ENCODE data around the gene CYCS. TPM values are rescaled to one million over a fixed set of nuclear protein-coding genes. Genes with fewer than 3 reads are reported as not detected.
"Not testable (repeated sequence)": the region's sequence is repeated elsewhere in the genome, so short reads cannot be mapped to it uniquely, and the experiment has no call there.

CYCS gene
- total and polyA plus RNA-seq, 2 donors: 57.1 to 75.1 TPM

- H3K4me1 ChIP-seq (ENCODE audit: insufficient read depth): no peaks in the 10 kb centered on the region
- H3K27ac ChIP-seq (ENCODE audit: low read depth): no peak overlapping the region
- no peak for DNase-seq (ENCODE audit: extremely low spot score)
- no peaks in the 10 kb centered on the region for H3K36me3 ChIP-seq (ENCODE audit: insufficient read depth)
- 72% methylated on average over 3 of the region's 3 CpGs for WGBS
- H3K4me3 ChIP-seq (ENCODE audit: low read depth, low read length): no peak overlapping the region
Measured at GRCh38 chr7:25105911-25106310, 19.1 kb downstream of the CYCS start.

GRCh38 chr7:25103773-25104172 lies 21.3 kb downstream of the CYCS start:
- Histone ChIP-seq H3K36me3 (ENCODE audit: insufficient read depth) (no peaks in the 10 kb centered on the region), H3K27ac (ENCODE audit: low read depth) (no peak overlapping the region), H3K4me1 (ENCODE audit: insufficient read depth) (no peaks in the 10 kb centered on the region), H3K4me3 (ENCODE audit: low read depth, low read length) (no peak overlapping the region)
- WGBS: 88% methylated on average over 5 of the region's 5 CpGs
- no peak for DNase-seq (ENCODE audit: extremely low spot score)

GRCh38 chr7:25101817-25102216 lies 23.2 kb downstream of the CYCS start:
- no peaks in the 10 kb centered on the region for H3K36me3 ChIP-seq (ENCODE audit: insufficient read depth)
- DNase-seq (ENCODE audit: extremely low spot score): no peak
- no peak overlapping the region for H3K4me3 ChIP-seq (ENCODE audit: low read depth, low read length)
- no peak overlapping the region for H3K27ac ChIP-seq (ENCODE audit: low read depth)
- H3K4me1 ChIP-seq (ENCODE audit: insufficient read depth): no peaks in the 10 kb centered on the region

GRCh38 chr7:25098096-25099046 lies 26.7 kb downstream of the CYCS start:
- H3K36me3 ChIP-seq (ENCODE audit: insufficient read depth): no peaks in the 10 kb centered on the region
- no peak overlapping the region for H3K4me3 ChIP-seq (ENCODE audit: low read depth, low read length)
- no peak for DNase-seq (ENCODE audit: extremely low spot score)
- H3K4me1 ChIP-seq (ENCODE audit: insufficient read depth): no peaks in the 10 kb centered on the region
- 32% methylated on average over 11 of the region's 11 CpGs for WGBS
- H3K27ac ChIP-seq (ENCODE audit: low read depth): no peak overlapping the region

- no peak overlapping the region for H3K27ac ChIP-seq (ENCODE audit: low read depth)
- 51% methylated on average over 5 of the region's 5 CpGs for WGBS
- no peak overlapping the region for H3K4me3 ChIP-seq (ENCODE audit: low read depth, low read length)
- no peaks in the 10 kb centered on the region for H3K36me3 ChIP-seq (ENCODE audit: insufficient read depth)
- no peak for DNase-seq (ENCODE audit: extremely low spot score)
- H3K4me1 ChIP-seq (ENCODE audit: insufficient read depth): no peaks in the 10 kb centered on the region
Measured at GRCh38 chr7:25095516-25096345, 29.3 kb downstream of the CYCS start.

- no peak for DNase-seq (ENCODE audit: extremely low spot score)
- 79% methylated on average over 6 of the region's 6 CpGs for WGBS
Measured at GRCh38 chr7:25093268-25093826, 31.7 kb downstream of the CYCS start.

GRCh38 chr7:25091779-25092178 lies 33.3 kb downstream of the CYCS start:
- no peak overlapping the region for H3K4me3 ChIP-seq (ENCODE audit: low read depth, low read length)
- no peaks in the 10 kb centered on the region for H3K36me3 ChIP-seq (ENCODE audit: insufficient read depth)
- no peak overlapping the region for H3K27ac ChIP-seq (ENCODE audit: low read depth)
- DNase-seq (ENCODE audit: extremely low spot score): no peak
- H3K4me1 ChIP-seq (ENCODE audit: insufficient read depth): no peaks in the 10 kb centered on the region
- 77% methylated on average over 4 of the region's 4 CpGs for WGBS

More at GRCh38 chr7:25093268-25093826, 31.7 kb downstream of the CYCS start:
- H3K4me3 ChIP-seq (ENCODE audit: low read depth, low read length): no peak overlapping the region
- no peak overlapping the region for H3K27ac ChIP-seq (ENCODE audit: low read depth)
- H3K36me3 ChIP-seq (ENCODE audit: insufficient read depth): no peaks in the 10 kb centered on the region
- H3K4me1 ChIP-seq (ENCODE audit: insufficient read depth): no peaks in the 10 kb centered on the region

GRCh38 chr7:25091176-25091575 lies 33.9 kb downstream of the CYCS start:
- H3K36me3 ChIP-seq (ENCODE audit: insufficient read depth): no peaks in the 10 kb centered on the region
- no peak overlapping the region for H3K4me3 ChIP-seq (ENCODE audit: low read depth, low read length)
- no peak for DNase-seq (ENCODE audit: extremely low spot score)
- 54% methylated on average over 1 of the region's 1 CpG for WGBS
- no peak overlapping the region for H3K27ac ChIP-seq (ENCODE audit: low read depth)
- no peaks in the 10 kb centered on the region for H3K4me1 ChIP-seq (ENCODE audit: insufficient read depth)

- Histone ChIP-seq H3K27ac (ENCODE audit: low read depth) (no peak overlapping the region), H3K36me3 (ENCODE audit: insufficient read depth) (no peaks in the 10 kb centered on the region), H3K4me3 (ENCODE audit: low read depth, low read length) (no peak overlapping the region), H3K4me1 (ENCODE audit: insufficient read depth) (no peaks in the 10 kb centered on the region)
- DNase-seq (ENCODE audit: extremely low spot score): no peak
- WGBS: 79% methylated on average over 4 of the region's 4 CpGs
Measured at GRCh38 chr7:25090374-25090773, 34.7 kb downstream of the CYCS start.

- no peaks in the 10 kb centered on the region for H3K36me3 ChIP-seq (ENCODE audit: insufficient read depth)
- WGBS: 90% methylated on average over 2 of the region's 2 CpGs
Measured at GRCh38 chr7:25087855-25088254, 37.2 kb downstream of the CYCS start.

GRCh38 chr7:25084821-25085220 lies 40.2 kb downstream of the CYCS start:
- Histone ChIP-seq H3K27ac (ENCODE audit: low read depth) (no peak overlapping the region), H3K4me3 (ENCODE audit: low read depth, low read length) (no peak overlapping the region), H3K36me3 (ENCODE audit: insufficient read depth) (no peaks in the 10 kb centered on the region), H3K4me1 (ENCODE audit: insufficient read depth) (no peaks in the 10 kb centered on the region)
- WGBS: 100% methylated on average over 2 of the region's 2 CpGs
- DNase-seq (ENCODE audit: extremely low spot score): no peak

More at GRCh38 chr7:25087855-25088254, 37.2 kb downstream of the CYCS start:
- Histone ChIP-seq H3K4me1 (ENCODE audit: insufficient read depth) (no peaks in the 10 kb centered on the region), H3K27ac (ENCODE audit: low read depth) (no peak overlapping the region), H3K4me3 (ENCODE audit: low read depth, low read length) (no peak overlapping the region)
- no peak for DNase-seq (ENCODE audit: extremely low spot score)

GRCh38 chr7:25083201-25083600 lies 41.9 kb downstream of the CYCS start:
- no peak for DNase-seq (ENCODE audit: extremely low spot score)
- no peaks in the 10 kb centered on the region for H3K36me3 ChIP-seq (ENCODE audit: insufficient read depth)
- H3K27ac ChIP-seq (ENCODE audit: low read depth): no peak overlapping the region
- no peak overlapping the region for H3K4me3 ChIP-seq (ENCODE audit: low read depth, low read length)
- no peaks in the 10 kb centered on the region for H3K4me1 ChIP-seq (ENCODE audit: insufficient read depth)
- whole genome bisulfite sequencing: 72% methylated on average over 4 of the region's 4 CpGs

GRCh38 chr7:25082041-25082440 lies 43.0 kb downstream of the CYCS start:
- not testable (repeated sequence) for H3K4me1 ChIP-seq (ENCODE audit: insufficient read depth); H3K4me3 ChIP-seq (ENCODE audit: low read depth, low read length); H3K27ac ChIP-seq (ENCODE audit: low read depth); DNase-seq (ENCODE audit: extremely low spot score); H3K36me3 ChIP-seq (ENCODE audit: insufficient read depth)
- WGBS: 79% methylated on average over 4 of the region's 4 CpGs

All from urinary bladder (tissue), 4 donors.